ENCODE results near the gene HBM. TPM values are rescaled to one million over a fixed set of nuclear protein-coding genes. Genes with fewer than 3 reads are reported as not detected.

HBM gene
- polyA plus RNA-seq, 2 of the 4 experiments (the other 2 are of a cell fraction), result not detected

DNA sequence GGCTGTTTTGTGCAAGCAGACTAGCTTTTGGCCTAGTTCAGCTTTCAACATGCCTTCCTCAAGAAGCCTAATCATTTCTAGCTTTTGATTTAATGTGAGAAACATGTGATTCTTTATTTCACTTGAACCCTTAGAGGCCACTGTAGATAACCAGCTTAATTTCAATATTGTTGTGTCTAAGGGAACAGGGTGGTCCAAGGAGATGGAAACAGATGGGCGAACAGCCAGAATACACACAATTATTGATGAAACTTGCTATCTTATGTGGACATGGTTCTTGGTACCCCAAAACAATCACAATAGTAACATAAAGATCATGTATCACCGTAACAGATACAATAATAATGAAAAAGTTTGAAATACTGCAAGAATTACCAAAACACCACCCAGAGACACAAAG lies 32.1 kb upstream of the HBM start:
- no peak overlapping the region for H3K27ac ChIP-seq
- no peak for DNase-seq (ENCODE audit: low read depth in 1 of 2, low spot score in 1 of 2)
- no peak for ATAC-seq
- no peak for FAIRE-seq
- H3K4me1 ChIP-seq, result 0 out of 3 replicates have a peak, but pooled peaks cover 4% of the 10 kb centered on the region
- no peak overlapping the region for H3K4me3 ChIP-seq
- H3K4me2 ChIP-seq, result no peak overlapping the region
- POLR2A ChIA-PET, result no interaction called here
- no peaks in the 10 kb centered on the region for H3K9me3 ChIP-seq
- CTCF ChIA-PET, result interaction anchor here (1.3 to 4.1 kb wide), 8 partner anchors 9 to 228 kb away, joined by 3 to 17 read pairs (median 12); partner anchors contain the start of gene HBQ1
- no peak for TF ChIP-seq EHF (CRISPR knock-in tag; IDR thresholded peaks at IDR 0.05)
- TF ChIP-seq TFCP2L1 (CRISPR knock-in tag; IDR thresholded peaks at IDR 0.05), result no peak
- no peak for TF ChIP-seq TP53 (CRISPR knock-in tag; IDR thresholded peaks at IDR 0.05)
- no peak for TF ChIP-seq HES2 (IDR thresholded peaks at IDR 0.05)
- no peak for TF ChIP-seq E2F6 (IDR thresholded peaks at IDR 0.05; ENCODE audit: borderline replicate concordance, low read depth)
- no peak for TF ChIP-seq RARB (CRISPR knock-in tag; IDR thresholded peaks at IDR 0.05)
- no peak for TF ChIP-seq ELK1 (IDR thresholded peaks at IDR 0.05; ENCODE audit: low read depth, low read length)
- TF ChIP-seq KDM5A (IDR thresholded peaks at IDR 0.05), result no peak
- TF ChIP-seq CHD2 (IDR thresholded peaks at IDR 0.05; ENCODE audit: low read length, partially characterized antibody), result no peak
- TF ChIP-seq REST (IDR thresholded peaks at IDR 0.05), result no peak
- no peak for TF ChIP-seq EHMT2 (IDR thresholded peaks at IDR 0.05; ENCODE audit: low read depth)
- TF ChIP-seq ZC3H11A (IDR thresholded peaks at IDR 0.05), result no peak
- no peak for TF ChIP-seq RFX5 (IDR thresholded peaks at IDR 0.05)
- no peak for TF ChIP-seq CBX2 (IDR thresholded peaks at IDR 0.05; ENCODE audit: borderline replicate concordance, low read depth)
- 95% methylated on average over 2 of the region's 2 CpGs for WGBS (ENCODE audit: missing lambda C conversion rate)

DNA sequence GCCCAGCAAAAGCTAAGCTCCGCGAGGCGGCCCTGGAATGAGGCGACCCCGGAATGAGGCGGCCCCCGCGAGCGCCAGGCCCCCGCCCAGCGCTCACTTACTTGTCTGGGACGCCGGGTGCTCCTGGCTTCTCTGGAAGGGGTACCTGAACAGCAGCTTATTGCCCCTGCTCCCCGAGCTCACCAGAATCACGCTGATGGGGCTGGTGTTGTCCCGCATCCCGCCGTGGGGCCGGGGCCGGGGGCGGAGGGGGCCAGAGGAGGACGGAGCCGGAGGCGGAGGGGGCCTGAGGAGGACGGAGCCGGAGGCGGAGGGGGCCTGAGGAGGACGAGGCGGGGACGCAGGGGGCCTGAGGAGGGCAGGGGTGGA lies 27.7 kb upstream of the HBM start:
- Histone ChIP-seq H3K4me1 (0 out of 3 replicates have a peak, but pooled peaks cover 4% of the 10 kb centered on the region), H3K27ac (peak overlapping the region; percentile 88 to 93), H3K4me3 (peak overlapping the region; percentile 88), H3K4me2 (peak overlapping the region; percentile 76), H3K9me3 (no peaks in the 10 kb centered on the region)
- ChIA-PET POLR2A (interaction anchor here (0.8 kb wide), 1 partner anchor 21 kb away, joined by 3 read pairs; no protein-coding TSS in a partner anchor), CTCF (interaction anchor here (1.0 to 1.6 kb wide), 3 partner anchors 13 to 20 kb away, joined by 3 to 9 read pairs (median 4); no protein-coding TSS in a partner anchor)
- FAIRE-seq (no peak), DNase-seq (ENCODE audit: low read depth in 1 of 2, low spot score in 1 of 2) (peak in 1 of 2 experiments; percentile 47), ATAC-seq (peak; percentile 67 to 75; a peak in 5 of 6 replicates)
- TF ChIP-seq CEBPB (IDR thresholded peaks at IDR 0.05) (no peak), REST (IDR thresholded peaks at IDR 0.05) (0 out of 2 replicates have a peak, but pooled peaks have one; percentile 23)
- WGBS (ENCODE audit: missing lambda C conversion rate), result 0% methylated on average over 11 of the region's 30 CpGs

All from A549 (cell line).